ENCODE results near the gene UGT1A7. TPM values are rescaled to one million over a fixed set of nuclear protein-coding genes. Genes with fewer than 3 reads are reported as not detected.

The UGT1A7 gene
- total RNA-seq, 1 donor: not detected

- H3K4me3 ChIP-seq (ENCODE audit: low read depth, low read length): no peak overlapping the region
- TF ChIP-seq, protein P1, sequence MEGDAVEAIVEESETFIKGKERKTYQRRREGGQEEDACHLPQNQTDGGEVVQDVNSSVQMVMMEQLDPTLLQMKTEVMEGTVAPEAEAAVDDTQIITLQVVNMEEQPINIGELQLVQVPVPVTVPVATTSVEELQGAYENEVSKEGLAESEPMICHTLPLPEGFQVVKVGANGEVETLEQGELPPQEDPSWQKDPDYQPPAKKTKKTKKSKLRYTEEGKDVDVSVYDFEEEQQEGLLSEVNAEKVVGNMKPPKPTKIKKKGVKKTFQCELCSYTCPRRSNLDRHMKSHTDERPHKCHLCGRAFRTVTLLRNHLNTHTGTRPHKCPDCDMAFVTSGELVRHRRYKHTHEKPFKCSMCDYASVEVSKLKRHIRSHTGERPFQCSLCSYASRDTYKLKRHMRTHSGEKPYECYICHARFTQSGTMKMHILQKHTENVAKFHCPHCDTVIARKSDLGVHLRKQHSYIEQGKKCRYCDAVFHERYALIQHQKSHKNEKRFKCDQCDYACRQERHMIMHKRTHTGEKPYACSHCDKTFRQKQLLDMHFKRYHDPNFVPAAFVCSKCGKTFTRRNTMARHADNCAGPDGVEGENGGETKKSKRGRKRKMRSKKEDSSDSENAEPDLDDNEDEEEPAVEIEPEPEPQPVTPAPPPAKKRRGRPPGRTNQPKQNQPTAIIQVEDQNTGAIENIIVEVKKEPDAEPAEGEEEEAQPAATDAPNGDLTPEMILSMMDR (IDR thresholded peaks at IDR 0.05; ENCODE audit: insufficient read depth, low read length): no peak
- peak; percentile 74 for DNase-seq (ENCODE audit: low read depth)
These were observed 82.6 kb downstream of the UGT1A7 start for GRCh38 chr2:233764264-233764663.

DNA sequence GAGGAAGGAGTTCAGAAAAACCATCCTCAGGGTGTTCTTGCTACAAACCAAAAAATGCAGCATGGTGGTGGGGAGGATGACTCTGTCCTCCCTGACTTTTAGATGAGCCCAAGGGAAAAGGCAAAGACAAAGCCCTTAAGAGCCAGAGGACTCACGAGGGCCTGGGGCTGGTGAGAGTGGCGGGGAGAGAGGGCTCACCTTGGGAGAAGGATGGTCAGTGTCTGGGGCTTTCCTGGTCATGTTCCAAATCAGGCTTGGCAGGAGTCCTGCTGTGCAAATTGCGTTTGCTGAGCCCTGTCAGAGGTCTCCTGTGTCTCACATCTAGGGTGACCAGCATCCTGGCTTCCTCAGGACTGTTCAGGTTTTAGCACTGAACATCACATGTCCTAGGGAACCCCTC lies 83.1 kb downstream of the UGT1A7 start:
- H3K4me3 ChIP-seq (ENCODE audit: low read depth, low read length): no peak overlapping the region
- TF ChIP-seq, protein P1 (IDR thresholded peaks at IDR 0.05; ENCODE audit: insufficient read depth, low read length): no peak
- DNase-seq (ENCODE audit: low read depth): no peak

DNA sequence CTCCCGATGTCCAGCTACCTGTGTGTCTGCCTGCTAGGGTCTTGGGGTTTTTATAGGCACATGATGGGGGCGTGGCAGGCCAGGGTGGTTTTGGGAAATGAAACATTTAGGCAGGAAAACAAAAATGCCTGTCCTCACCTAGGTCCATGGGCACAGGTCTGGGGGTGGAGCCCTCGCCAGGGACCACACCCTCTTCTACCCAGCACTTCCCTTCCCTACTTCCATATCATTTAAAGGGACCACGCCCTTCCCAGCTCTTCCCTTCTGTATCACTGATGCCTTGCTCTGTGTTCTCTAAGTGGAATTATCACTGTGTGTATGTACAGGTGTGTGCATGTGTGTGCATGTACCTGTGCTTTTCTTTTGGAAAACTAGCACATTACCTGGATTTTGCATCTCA lies 84.7 kb downstream of the UGT1A7 start:
- TF ChIP-seq, protein P1 (IDR thresholded peaks at IDR 0.05; ENCODE audit: insufficient read depth, low read length): no peak
- no peak for DNase-seq (ENCODE audit: low read depth)
- no peak overlapping the region for H3K4me3 ChIP-seq (ENCODE audit: low read depth, low read length)

DNA sequence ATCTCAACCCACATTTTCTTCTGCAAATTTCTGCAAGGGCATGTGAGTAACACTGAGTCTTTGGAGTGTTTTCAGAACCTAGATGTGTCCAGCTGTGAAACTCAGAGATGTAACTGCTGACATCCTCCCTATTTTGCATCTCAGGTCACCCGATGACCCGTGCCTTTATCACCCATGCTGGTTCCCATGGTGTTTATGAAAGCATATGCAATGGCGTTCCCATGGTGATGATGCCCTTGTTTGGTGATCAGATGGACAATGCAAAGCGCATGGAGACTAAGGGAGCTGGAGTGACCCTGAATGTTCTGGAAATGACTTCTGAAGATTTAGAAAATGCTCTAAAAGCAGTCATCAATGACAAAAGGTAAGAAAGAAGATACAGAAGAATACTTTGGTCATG lies 86.4 kb downstream of the UGT1A7 start:
- no peak for DNase-seq (ENCODE audit: low read depth)
- TF ChIP-seq, protein P1 (IDR thresholded peaks at IDR 0.05; ENCODE audit: insufficient read depth, low read length): no peak
- no peak overlapping the region for H3K4me3 ChIP-seq (ENCODE audit: low read depth, low read length)

- H3K4me3 ChIP-seq (ENCODE audit: low read depth, low read length): no peak overlapping the region
- TF ChIP-seq, protein P1 (IDR thresholded peaks at IDR 0.05; ENCODE audit: insufficient read depth, low read length): no peak
- no peak for DNase-seq (ENCODE audit: low read depth)
These were observed 87.6 kb downstream of the UGT1A7 start for GRCh38 chr2:233769260-233769659.

- H3K4me3 ChIP-seq (ENCODE audit: low read depth, low read length): no peak overlapping the region
- TF ChIP-seq, protein P1 (IDR thresholded peaks at IDR 0.05; ENCODE audit: insufficient read depth, low read length): no peak
- DNase-seq (ENCODE audit: low read depth): no peak
These were observed 90.5 kb downstream of the UGT1A7 start for GRCh38 chr2:233772153-233772552.

DNA sequence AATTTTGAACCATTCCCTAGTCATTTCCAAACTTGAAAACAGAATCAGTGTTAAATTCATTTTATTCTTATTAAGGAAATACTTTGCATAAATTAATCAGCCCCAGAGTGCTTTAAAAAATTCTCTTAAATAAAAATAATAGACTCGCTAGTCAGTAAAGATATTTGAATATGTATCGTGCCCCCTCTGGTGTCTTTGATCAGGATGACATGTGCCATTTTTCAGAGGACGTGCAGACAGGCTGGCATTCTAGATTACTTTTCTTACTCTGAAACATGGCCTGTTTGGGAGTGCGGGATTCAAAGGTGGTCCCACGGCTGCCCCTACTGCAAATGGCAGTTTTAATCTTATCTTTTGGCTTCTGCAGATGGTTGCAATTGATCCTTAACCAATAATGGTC lies 90.9 kb downstream of the UGT1A7 start:
- H3K4me3 ChIP-seq (ENCODE audit: low read depth, low read length): no peak overlapping the region
- TF ChIP-seq, protein P1 (IDR thresholded peaks at IDR 0.05; ENCODE audit: insufficient read depth, low read length): peak; percentile 21
- peak; percentile 34 for DNase-seq (ENCODE audit: low read depth)
